Prostate gland (tissue), 2 donors: ENCODE measurements around the gene ANP32B. TPM values are rescaled to one million over a fixed set of nuclear protein-coding genes. Genes with fewer than 3 reads are reported as not detected.

Source experiments
- DNase-seq: peaks from one replicate; pipeline ENCODE4 v3.0.0-alpha.2; 2019; ENCODE audit warnings: low spot score
- H3K27ac ChIP-seq, 2 donors: fragments of 200-600 bp; sonication (generic); 2 replicates each; pipeline ENCODE4 v1.5.1; 2017 to 2019
- H3K27me3 ChIP-seq: fragments of 200-600 bp; sonication (generic); replicated peaks from 2 replicates; pipeline ENCODE4 v1.5.1; 2019; ENCODE audit not compliant: insufficient read depth
- H3K36me3 ChIP-seq, 2 donors: fragments of 200-600 bp; sonication (generic); 1 replicate in 1 of 2; 2 replicates in 1 of 2; pipeline versions ENCODE4 v1.5.1 to v1.8.1; 2017 to 2019
- H3K4me1 ChIP-seq: fragments of 200-600 bp; sonication (generic); replicated peaks from 2 replicates; pipeline ENCODE4 v1.5.1; 2019
- H3K4me3 ChIP-seq, 2 donors: fragments of 200-600 bp; sonication (generic); 2 replicates each; pipeline ENCODE4 v1.5.1; 2017 to 2019
- H3K9me3 ChIP-seq: fragments of 200-600 bp; sonication (generic); 2 replicates; pipeline ENCODE4 v1.5.1; 2017
- CTCF ChIP-seq, 4 experiments: fragments of 200-600 bp in 2 of 4; fragments of 450-650 bp in 2 of 4; sonication (generic) in 2 of 4; IDR thresholded peaks; 1 replicate in 3 of 4; 2 replicates in 1 of 4; pipeline ENCODE4 v1.5.1; 2016 to 2019; ENCODE audit warnings: antibody characterized with exemption in 4 of 4, mild to moderate bottlenecking in 2 of 4, moderate library complexity in 2 of 4
- POLR2A ChIP-seq: fragments of 450-650 bp; IDR thresholded peaks from one replicate; pipeline ENCODE4 v1.6.1; 2016; ENCODE audit warnings: antibody characterized with exemption, mild to moderate bottlenecking
- POLR2AphosphoS5 ChIP-seq: sonication (generic); formaldehyde crosslinking; IDR thresholded peaks from one replicate; pipeline ENCODE4 v1.6.1; 2017; ENCODE audit warnings: antibody characterized with exemption
- WGBS: methylation state at CpG from one replicate; pipeline ENCODE4 v1.1.5; 2018; 5-methylcytosine and 5-hydroxymethylcytosine counted together
- intact Hi-C: fragments of 100-400 bp; cut with DNase I; formaldehyde crosslinking; loops from one replicate; pipeline ENCODE4 v1.14.2; 2022
- total RNA-seq, 2 donors: library from RNA; depleted of rRNA; stranded (reverse); fragments of >200 nt; gene quantifications; one replicate each; pipeline ENCODE4 v1.1.0, GENCODE V29; 2016

The ANP32B gene
- total RNA-seq, 2 donors from 2014 or later = 22.5 to 25.1 TPM

- H3K27ac ChIP-seq = no peak overlapping the region
- intact Hi-C loops = loop anchor here (5.0 kb wide), 1 partner anchor 50 kb away; no protein-coding TSS in a partner anchor
- H3K9me3 ChIP-seq = no peaks in the 10 kb centered on the region
- peaks cover 5% of the 10 kb centered on the region for H3K4me1 ChIP-seq
- H3K36me3 ChIP-seq = no peaks in the 10 kb centered on the region
- no peak for TF ChIP-seq POLR2A
- no peak for TF ChIP-seq POLR2AphosphoS5
- H3K4me3 ChIP-seq = no peak overlapping the region
- DNase-seq = no peak
- WGBS = 73% methylated on average over 5 of the region's 5 CpGs
- H3K27me3 ChIP-seq = no peaks in the 10 kb centered on the region
These were observed 4.3 kb downstream of the ANP32B start for GRCh38 chr9:97987487-97987886.

GRCh38 chr9:97990259-97990658, 7.1 kb downstream of the ANP32B start:
- no peaks in the 10 kb centered on the region for H3K9me3 ChIP-seq
- DNase-seq = no peak
- H3K36me3 ChIP-seq = no peaks in the 10 kb centered on the region
- no peak overlapping the region for H3K27ac ChIP-seq
- TF ChIP-seq POLR2A = no peak
- no peak for TF ChIP-seq CTCF (IDR thresholded peaks at IDR 0.05)
- no peak for TF ChIP-seq POLR2AphosphoS5
- no peak overlapping the region for H3K4me3 ChIP-seq
- 59% methylated on average over 2 of the region's 2 CpGs for WGBS
- intact Hi-C loops = no loop called here
- H3K4me1 ChIP-seq = peaks cover 10% of the 10 kb centered on the region
- H3K27me3 ChIP-seq = no peaks in the 10 kb centered on the region

GRCh38 chr9:97991818-97992217, 8.7 kb downstream of the ANP32B start:
- no peaks in the 10 kb centered on the region for H3K9me3 ChIP-seq
- intact Hi-C loops = no loop called here
- H3K4me3 ChIP-seq = no peak overlapping the region
- WGBS = 71% methylated on average over 5 of the region's 5 CpGs
- peaks cover 5% of the 10 kb centered on the region for H3K4me1 ChIP-seq
- TF ChIP-seq POLR2A = no peak
- no peak for TF ChIP-seq POLR2AphosphoS5
- TF ChIP-seq CTCF (IDR thresholded peaks at IDR 0.05) = no peak
- H3K36me3 ChIP-seq = no peaks in the 10 kb centered on the region
- H3K27me3 ChIP-seq = no peaks in the 10 kb centered on the region
- no peak overlapping the region for H3K27ac ChIP-seq
- no peak for DNase-seq

GRCh38 chr9:97992219-97992618, 9.1 kb downstream of the ANP32B start:
- Histone ChIP-seq H3K9me3 (no peaks in the 10 kb centered on the region), H3K4me3 (no peak overlapping the region), H3K27me3 (no peaks in the 10 kb centered on the region), H3K4me1 (peaks cover 6% of the 10 kb centered on the region), H3K36me3 (no peaks in the 10 kb centered on the region), H3K27ac (no peak overlapping the region)
- intact Hi-C loops = no loop called here
- TF ChIP-seq CTCF (IDR thresholded peaks at IDR 0.05) (no peak), POLR2AphosphoS5 (no peak), POLR2A (no peak)
- WGBS = 88% methylated on average over 6 of the region's 6 CpGs
- no peak for DNase-seq

- no peak overlapping the region for H3K4me3 ChIP-seq
- no peaks in the 10 kb centered on the region for H3K9me3 ChIP-seq
- H3K27ac ChIP-seq = no peak overlapping the region
- whole genome bisulfite sequencing = 95% methylated on average over 2 of the region's 2 CpGs
- no peaks in the 10 kb centered on the region for H3K36me3 ChIP-seq
- no peaks in the 10 kb centered on the region for H3K27me3 ChIP-seq
- H3K4me1 ChIP-seq = peaks cover 9% of the 10 kb centered on the region
- no peak for TF ChIP-seq POLR2A
- TF ChIP-seq CTCF (IDR thresholded peaks at IDR 0.05) = no peak
- TF ChIP-seq POLR2AphosphoS5 = no peak
- intact Hi-C loops = no loop called here
- DNase-seq = no peak
These were observed 9.9 kb downstream of the ANP32B start for GRCh38 chr9:97993000-97993399.
